K562 (cell line): Measurements from ENCODE around the gene APBB2. TPM values are rescaled to one million over a fixed set of nuclear protein-coding genes. Genes with fewer than 3 reads are reported as not detected.

ENCODE experiments used
- ATAC-seq: fragments of 200-7000 bp; cut with Tn5 transposase; 3 replicates; pipeline ENCODE4 v1.9.1; 2020; ENCODE audit warnings: moderate library complexity
- BruUV-seq: library from RNA; stranded (reverse); fragments of 400-500 nt; replicated peaks from 2 replicates; lab custom pipeline; 2021; lab: Mats Ljungman, UMichigan
- CTCF ChIA-PET: fragments of 300-600 bp; formaldehyde crosslinking; extraction: SDS; loops from one replicate; lab custom pipeline; 2021; ENCODE audit warnings: low intra/inter-chr PET ratio; lab: Yijun Ruan, JAX
- POLR2A ChIA-PET: fragments of 300-600, 350-650 bp; sonication (Branson Sonifier 250); formaldehyde crosslinking; extraction: SDS; loops from one replicate; lab custom pipeline; 2021; ENCODE audit warnings: antibody characterized with exemption, inconsistent platforms; lab: Yijun Ruan, JAX
- DNase-seq, 4 experiments: peaks; one replicate each; pipeline versions ENCODE4 v3.0.0 to v3.0.0-alpha.2; 2011 to 2018; ENCODE audit warnings: low spot score in 3 of 4, mixed read lengths in 3 of 4; ENCODE audit errors: extremely low read depth in 1 of 4
- FAIRE-seq: peaks from 2 replicates; lab custom pipeline; 2011; peaks lifted over from hg19 to GRCh38; lab: Jason Lieb, UNC
- H2AFZ ChIP-seq: 2 replicates; pipeline ENCODE4 v1.6.0; 2011; ENCODE audit warnings: low read depth, low read length, control low read depth, inconsistent platforms
- H3K27ac ChIP-seq: fragments of 200-600 bp; 3 replicates; pipeline ENCODE4 v1.8.0; 2011; ENCODE audit warnings: low read depth, mild to moderate bottlenecking, control low read depth, inconsistent platforms, low read length, moderate library complexity, mixed read lengths; ENCODE audit errors: extremely low read depth
- H3K27me3 ChIP-seq, 2 experiments: fragments of 300-600 bp in 1 of 2; 2 replicates in 1 of 2; 3 replicates in 1 of 2; pipeline versions ENCODE4 v1.6.0 to v1.8.0; 2011; ENCODE audit warnings: inconsistent platforms in 2 of 2, low read length in 2 of 2, mild to moderate bottlenecking in 1 of 2, mixed read lengths in 1 of 2, moderate library complexity in 1 of 2; ENCODE audit not compliant: control insufficient read depth in 2 of 2, insufficient read depth in 2 of 2
- H3K36me3 ChIP-seq: fragments of 300-600 bp; 3 replicates; pipeline ENCODE4 v1.8.0; 2011; ENCODE audit warnings: mild to moderate bottlenecking, low read length, inconsistent platforms; ENCODE audit not compliant: control insufficient read depth, insufficient read depth
- H3K4me1 ChIP-seq, 2 experiments: fragments of 200-600 bp in 1 of 2; replicated peaks in 1 of 2; 2 replicates in 1 of 2; 3 replicates in 1 of 2; pipeline versions ENCODE4 v1.5.1 to v1.8.0; 2011; ENCODE audit warnings: inconsistent platforms in 2 of 2, low read length in 2 of 2, mild to moderate bottlenecking in 1 of 2, mixed read lengths in 1 of 2, moderate library complexity in 1 of 2; ENCODE audit not compliant: control insufficient read depth in 2 of 2, insufficient read depth in 2 of 2
- H3K4me2 ChIP-seq: 2 replicates; pipeline ENCODE4 v1.6.1; 2011; ENCODE audit warnings: low read length, control low read depth, inconsistent platforms, mixed read lengths; ENCODE audit not compliant: insufficient read depth
- H3K4me3 ChIP-seq: fragments of 200-600 bp; sonication (generic), shearing (Covaris generic); 2 replicates; pipeline ENCODE4 v1.5.1; 2016; ENCODE audit warnings: control low read depth, inconsistent platforms
- H3K79me2 ChIP-seq: fragments of 200-600 bp; 3 replicates; pipeline ENCODE4 v1.8.0; 2011; ENCODE audit warnings: low read length, inconsistent platforms; ENCODE audit not compliant: control insufficient read depth, insufficient read depth
- H3K9ac ChIP-seq, 2 experiments: 2 replicates each; pipeline versions ENCODE4 v1.6.0 to v1.6.1; 2011; ENCODE audit warnings: low read depth in 2 of 2, low read length in 2 of 2, control low read depth in 1 of 2, inconsistent platforms in 1 of 2, mild to moderate bottlenecking in 1 of 2, mixed read lengths in 1 of 2; ENCODE audit not compliant: insufficient read depth in 1 of 2
- H3K9me1 ChIP-seq: one replicate; pipeline ENCODE4 v1.6.0; 2011; ENCODE audit warnings: inconsistent platforms, mild to moderate bottlenecking, low read length, moderate library complexity; ENCODE audit not compliant: control insufficient read depth, insufficient read depth
- H3K9me3 ChIP-seq: replicated peaks from 2 replicates; pipeline ENCODE4 v1.5.1; 2011; ENCODE audit warnings: low read depth, low read length, inconsistent platforms; ENCODE audit not compliant: control insufficient read depth, insufficient read depth
- H4K20me1 ChIP-seq: replicated peaks from 2 replicates; pipeline ENCODE4 v1.6.1; 2011; ENCODE audit warnings: low read length, inconsistent platforms, mixed read lengths; ENCODE audit not compliant: control insufficient read depth, insufficient read depth
- CAMTA2 ChIP-seq: fragments of 250-450 bp; sonication (Bioruptor Pico); conservative IDR thresholded peaks from 2 replicates; pipeline ENCODE4 v1.5.1; 2022
- ETS2 ChIP-seq: IDR thresholded peaks from 2 replicates; pipeline ENCODE4 v1.6.1; 2016; ENCODE audit warnings: borderline replicate concordance, missing genetic modification characterization, mild to moderate bottlenecking, moderate library complexity, missing compliant biosample characterization; ENCODE audit not compliant: poor library complexity, severe bottlenecking
- FOXJ2 ChIP-seq: fragments of 200-800 bp; sonication (Bioruptor generic); IDR thresholded peaks from 2 replicates; pipeline ENCODE4 v1.6.1; 2016; ENCODE audit warnings: missing genetic modification characterization, missing compliant biosample characterization
- HMGN3 ChIP-seq: IDR thresholded peaks from 2 replicates; pipeline ENCODE4 v1.6.1; 2011; ENCODE audit warnings: borderline replicate concordance, low read depth, mild to moderate bottlenecking, mixed read lengths, low read length; ENCODE audit not compliant: insufficient read length; ENCODE audit errors: extremely low read depth
- KDM2B ChIP-seq: fragments of 250-450 bp; sonication (Bioruptor Pico); IDR thresholded peaks from 2 replicates; pipeline ENCODE4 v1.8.0; 2021; ENCODE audit warnings: mild to moderate bottlenecking, moderate library complexity
- NR4A1 ChIP-seq, 2 experiments: fragments of 250-450 bp in 1 of 2; fragments of 450-650 bp in 1 of 2; sonication (Bioruptor Pico) in 1 of 2; IDR thresholded peaks; 2 replicates each; pipeline versions ENCODE4 v1.4.0 to v1.6.1; 2016 to 2020; ENCODE audit warnings: mild to moderate bottlenecking in 2 of 2, missing compliant biosample characterization in 1 of 2, missing genetic modification characterization in 1 of 2, moderate library complexity in 1 of 2
- RHOXF2B ChIP-seq: fragments of 250-450 bp; sonication (Bioruptor Pico); conservative IDR thresholded peaks from 2 replicates; pipeline ENCODE4 v1.5.1; 2021
- TBL1XR1 ChIP-seq, 2 experiments: IDR thresholded peaks; 2 replicates each; pipeline ENCODE4 v1.6.1; 2012; ENCODE audit warnings: improper control_type of control experiment in 2 of 2, low read length in 2 of 2, mild to moderate bottlenecking in 1 of 2
- ZNF224 ChIP-seq: sonication (generic); formaldehyde crosslinking; IDR thresholded peaks from 2 replicates; pipeline ENCODE4 v1.8.0; 2022; ENCODE audit warnings: mild to moderate bottlenecking, missing genetic modification reagents
- ZNF23 ChIP-seq: fragments of 250-450 bp; sonication (Bioruptor Pico); IDR thresholded peaks from 2 replicates; pipeline ENCODE4 v1.4.0; 2020; ENCODE audit warnings: mild to moderate bottlenecking
- ZNF551 ChIP-seq: fragments of 250-450 bp; sonication (Bioruptor Pico); IDR thresholded peaks from 2 replicates; pipeline ENCODE4 v1.5.0; 2021; ENCODE audit warnings: mild to moderate bottlenecking, moderate library complexity
- ZNF699 ChIP-seq: fragments of 250-450 bp; sonication (Bioruptor Pico); IDR thresholded peaks from 2 replicates; pipeline ENCODE4 v1.8.0; 2021; ENCODE audit warnings: mild to moderate bottlenecking, moderate library complexity; ENCODE audit not compliant: insufficient replicate concordance
- WGBS: fragments of 100-300 bp; shearing (Covaris generic); methylation state at CpG from one replicate; pipeline ENCODE4 v1.1.6; 2016; ENCODE audit warnings: low coverage, mixed read lengths; ENCODE audit not compliant: insufficient coverage; ENCODE audit errors: missing lambda C conversion rate; 5-methylcytosine and 5-hydroxymethylcytosine counted together
- in situ Hi-C: fragments of 300-500 bp; cut with MboI; formaldehyde crosslinking; loops from 4 replicates; pipeline ENCODE4 v1.15.0; 2018; ENCODE audit warnings: inconsistent platforms, mixed read lengths
- intact Hi-C: fragments of 100-400 bp; cut with micrococcal nuclease; formaldehyde crosslinking; loops from 2 replicates; pipeline ENCODE4 v1.14.2; 2022
- polyA plus RNA-seq, 8 experiments: library from polyadenylated mRNA; depleted of rRNA in 4 of 8; stranded (reverse) in 5 of 8; unstranded in 3 of 8; fragments of >200 nt; fragmentation: Nextera tagmentation in 2 of 8; fragmentation: Illumina TruSeq in 1 of 8; extraction: Ambion mirVana in 2 of 8; extraction: Trizol in 1 of 8; gene quantifications; 2 replicates each; pipeline versions ENCODE4 v1.2.1 to v1.2.3, GENCODE V29; 2011 to 2014; ENCODE audit warnings: inconsistent platforms in 1 of 8, missing spikeins in 1 of 8
- total RNA-seq, 7 experiments: library from RNA; depleted of rRNA in 6 of 7; stranded (reverse); fragments of >200 nt in 6 of 7; fragmentation: Illumina TruSeq in 2 of 7; extraction: Trizol in 2 of 7; gene quantifications; 2 replicates each; pipeline versions ENCODE4 v1.2.1 to v1.2.3, GENCODE V29; 2011 to 2021; ENCODE audit warnings: low replicate concordance in 1 of 7

APBB2 gene
- total and polyA plus RNA-seq, 9 of the 15 experiments (the other 6 are each of a cell fraction or from before 2014, with no cell fraction given), result 0.08 to 2.1 (median 1.4) TPM

DNA sequence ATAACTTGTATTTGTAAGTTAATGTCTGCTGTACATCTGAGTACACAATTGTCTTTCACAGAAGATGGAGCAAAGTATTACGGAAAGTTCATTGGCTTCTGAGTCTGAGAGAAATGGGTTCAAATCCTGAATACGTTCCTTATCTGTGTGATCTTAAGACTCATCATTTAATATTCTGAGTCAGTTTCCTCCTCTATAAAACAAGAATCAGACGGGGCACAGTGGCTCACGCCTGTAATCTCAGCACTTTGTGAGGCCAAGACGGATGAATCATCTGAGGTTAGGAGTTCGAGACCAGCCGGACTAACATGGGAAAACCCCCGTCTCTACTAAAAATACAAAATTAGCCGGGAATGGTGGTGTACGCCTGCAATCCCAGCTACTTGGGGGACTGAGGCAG lies 57.8 kb downstream of the APBB2 start:
- H4K20me1 ChIP-seq, result no peaks in the 10 kb centered on the region; the same call in 1 of the 2 replicates
- no peak for ATAC-seq
- 2% methylated on average over 10 of the region's 10 CpGs for WGBS
- ChIA-PET POLR2A (no interaction called here), CTCF (no interaction called here)
- FAIRE-seq, result no peak
- no peaks in the 10 kb centered on the region for H3K9me1 ChIP-seq
- DNase-seq, result no peak
- H3K27ac ChIP-seq, result no peak overlapping the region
- no peaks in the 10 kb centered on the region for H3K79me2 ChIP-seq
- no TSS peak for BruUV-seq
- H3K27me3 ChIP-seq, result peaks cover 0 to 6% of the 10 kb centered on the region in 2 experiments; a peak in 4 of 5 replicates
- no peak overlapping the region for H2AFZ ChIP-seq
- H3K36me3 ChIP-seq, result no peaks in the 10 kb centered on the region
- intact Hi-C loops, result no loop called here
- H3K4me1 ChIP-seq, result no peaks in the 10 kb centered on the region
- TF ChIP-seq RHOXF2B (CRISPR knock-in tag) (no peak), TBL1XR1 (IDR thresholded peaks at IDR 0.05; ENCODE audit: low read length in 2 of 2) (no peak), HMGN3 (no peak), ZNF551 (CRISPR knock-in tag) (no peak), ZNF23 (CRISPR knock-in tag) (no peak), FOXJ2 (tag) (no peak), ETS2 (tag) (no peak), ZNF699 (CRISPR knock-in tag) (no peak), NR4A1 (CRISPR knock-in tag; IDR thresholded peaks at IDR 0.05) (no peak), NR4A1 (tag; IDR thresholded peaks at IDR 0.05) (no peak), ZNF224 (CRISPR knock-in tag) (no peak), KDM2B (no peak), CAMTA2 (CRISPR knock-in tag) (no peak)
- in situ Hi-C loops, result no loop called here
- H3K4me2 ChIP-seq, result no peak overlapping the region
- no peaks in the 10 kb centered on the region for H3K9me3 ChIP-seq
- no peak overlapping the region for H3K9ac ChIP-seq
- no peak overlapping the region for H3K4me3 ChIP-seq
